Measurements from ENCODE around the gene C7orf57. TPM values are rescaled to one million over a fixed set of nuclear protein-coding genes. Genes with fewer than 3 reads are reported as not detected.

The C7orf57 gene
- total RNA-seq, 4 donors from 2014 or later = 0.39 TPM; not detected in 3

GRCh38 chr7:48101968-48102367 is 66.6 kb downstream of the C7orf57 start:
- whole genome bisulfite sequencing, 2 donors = 88 to 97% methylated on average over 4 of the region's 4 CpGs
- DNase-seq (ENCODE audit: low spot score in 2 of 2) = peak in 1 of 2 donors; percentile 68
- no peak for TF ChIP-seq POLR2A (IDR thresholded peaks at IDR 0.05)
- TF ChIP-seq CTCF (IDR thresholded peaks at IDR 0.05) = no peak
- intact Hi-C loops (cut with DNase I; ENCODE audit: low total_unique reads) = loop anchor here (10.0 kb wide), 1 partner anchor 107 kb away; no protein-coding TSS in a partner anchor
- H3K4me3 ChIP-seq (ENCODE audit: low read depth, poor library complexity, severe bottlenecking) = no peak overlapping the region

- peak in 1 of 2 donors; percentile 39 for DNase-seq (ENCODE audit: low spot score in 2 of 2)
- TF ChIP-seq POLR2A (IDR thresholded peaks at IDR 0.05) = no peak
- no peak for TF ChIP-seq CTCF (IDR thresholded peaks at IDR 0.05)
- intact Hi-C loops (cut with DNase I; ENCODE audit: low total_unique reads) = loop anchor here (10.0 kb wide), 1 partner anchor 108 kb away; no protein-coding TSS in a partner anchor
- 92 to 100% methylated on average over 4 of the region's 4 CpGs for WGBS, 2 donors
- no peak overlapping the region for H3K4me3 ChIP-seq (ENCODE audit: low read depth, poor library complexity, severe bottlenecking)
Measured at GRCh38 chr7:48102530-48102929, 67.2 kb downstream of the C7orf57 start.

- 95 to 96% methylated on average over 5 of the region's 5 CpGs for WGBS, 2 donors
- no peak overlapping the region for H3K4me3 ChIP-seq (ENCODE audit: low read depth, poor library complexity, severe bottlenecking)
- TF ChIP-seq POLR2A (IDR thresholded peaks at IDR 0.05) (no peak), CTCF (IDR thresholded peaks at IDR 0.05) (no peak)
- intact Hi-C loops (cut with DNase I; ENCODE audit: low total_unique reads) = loop anchor here (10.0 kb wide), 1 partner anchor 110 kb away; no protein-coding TSS in a partner anchor
- no peak for DNase-seq (ENCODE audit: low spot score in 2 of 2)
Measured at GRCh38 chr7:48105045-48105444, 69.7 kb downstream of the C7orf57 start.

GRCh38 chr7:48106906-48107659 is 71.7 kb downstream of the C7orf57 start:
- WGBS, 2 donors = 93 to 95% methylated on average over 27 to 28 of the region's 29 CpGs
- intact Hi-C loops (cut with DNase I; ENCODE audit: low total_unique reads) = loop anchor here (10.0 kb wide), 1 partner anchor 112 kb away; no protein-coding TSS in a partner anchor

GRCh38 chr7:48107926-48108472 is 72.7 kb downstream of the C7orf57 start:
- no peak overlapping the region for H3K4me3 ChIP-seq (ENCODE audit: low read depth, poor library complexity, severe bottlenecking)
- WGBS, 2 donors = 86 to 89% methylated on average over 18 of the region's 18 CpGs
- no peak for DNase-seq (ENCODE audit: low spot score in 2 of 2)
- intact Hi-C loops (cut with DNase I; ENCODE audit: low total_unique reads) = loop anchor here (10.0 kb wide), 1 partner anchor 113 kb away; no protein-coding TSS in a partner anchor
- TF ChIP-seq POLR2A (IDR thresholded peaks at IDR 0.05) = no peak
- TF ChIP-seq CTCF (IDR thresholded peaks at IDR 0.05) = no peak

More at GRCh38 chr7:48106906-48107659, 71.7 kb downstream of the C7orf57 start:
- TF ChIP-seq POLR2A (IDR thresholded peaks at IDR 0.05) (no peak), CTCF (IDR thresholded peaks at IDR 0.05) (no peak)
- DNase-seq (ENCODE audit: low spot score in 2 of 2) = peak in 1 of 2 donors; percentile 65
- no peak overlapping the region for H3K4me3 ChIP-seq (ENCODE audit: low read depth, poor library complexity, severe bottlenecking)

Data from lower leg skin (tissue), 4 donors.